ENCODE measurements around the gene SPSB2.

DNA sequence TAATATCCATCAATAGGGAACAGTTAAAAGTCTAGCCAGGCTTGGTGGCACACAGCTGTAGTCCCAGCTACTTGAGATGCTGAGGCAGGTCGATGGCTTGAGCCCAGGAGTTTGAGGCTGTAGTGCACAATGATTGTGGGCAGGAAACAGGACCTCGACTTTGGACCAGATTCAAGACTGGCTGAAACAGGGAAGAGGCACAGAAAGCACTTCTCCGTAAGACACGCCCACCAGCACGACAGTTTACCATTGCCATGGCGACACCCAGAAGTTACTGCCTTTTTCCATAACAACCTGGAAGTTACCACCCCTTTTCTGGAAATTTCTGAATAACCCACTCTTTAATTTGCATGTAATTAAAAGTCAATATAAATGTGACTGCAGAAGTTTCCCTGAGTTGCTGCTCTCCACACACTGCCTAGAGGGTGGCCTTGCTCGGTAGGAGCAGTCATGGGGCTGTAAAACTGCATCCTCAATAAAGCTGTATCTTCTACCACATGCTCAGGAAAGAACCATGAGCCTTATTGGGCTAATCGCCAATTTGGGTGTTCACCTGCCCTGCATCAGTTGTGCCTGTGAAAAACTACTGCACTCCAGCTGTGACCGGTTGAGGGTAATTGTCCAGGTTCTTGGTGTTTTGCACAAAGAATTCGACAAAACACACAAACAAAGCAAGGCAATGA lies 26.9 kb upstream of the SPSB2 start:
- no peak for TF ChIP-seq POLR2A (IDR thresholded peaks at IDR 0.05)
- TF ChIP-seq, protein P1, sequence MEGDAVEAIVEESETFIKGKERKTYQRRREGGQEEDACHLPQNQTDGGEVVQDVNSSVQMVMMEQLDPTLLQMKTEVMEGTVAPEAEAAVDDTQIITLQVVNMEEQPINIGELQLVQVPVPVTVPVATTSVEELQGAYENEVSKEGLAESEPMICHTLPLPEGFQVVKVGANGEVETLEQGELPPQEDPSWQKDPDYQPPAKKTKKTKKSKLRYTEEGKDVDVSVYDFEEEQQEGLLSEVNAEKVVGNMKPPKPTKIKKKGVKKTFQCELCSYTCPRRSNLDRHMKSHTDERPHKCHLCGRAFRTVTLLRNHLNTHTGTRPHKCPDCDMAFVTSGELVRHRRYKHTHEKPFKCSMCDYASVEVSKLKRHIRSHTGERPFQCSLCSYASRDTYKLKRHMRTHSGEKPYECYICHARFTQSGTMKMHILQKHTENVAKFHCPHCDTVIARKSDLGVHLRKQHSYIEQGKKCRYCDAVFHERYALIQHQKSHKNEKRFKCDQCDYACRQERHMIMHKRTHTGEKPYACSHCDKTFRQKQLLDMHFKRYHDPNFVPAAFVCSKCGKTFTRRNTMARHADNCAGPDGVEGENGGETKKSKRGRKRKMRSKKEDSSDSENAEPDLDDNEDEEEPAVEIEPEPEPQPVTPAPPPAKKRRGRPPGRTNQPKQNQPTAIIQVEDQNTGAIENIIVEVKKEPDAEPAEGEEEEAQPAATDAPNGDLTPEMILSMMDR (IDR thresholded peaks at IDR 0.05) = no peak

Measured in adrenal gland (tissue), 5 donors.